ENCODE data around the gene SLC36A3. TPM values are rescaled to one million over a fixed set of nuclear protein-coding genes. Genes with fewer than 3 reads are reported as not detected.
"Not testable (repeated sequence)": the region's sequence is repeated elsewhere in the genome, so short reads cannot be mapped to it uniquely, and the experiment has no call there.

Gene SLC36A3
- total RNA-seq, 1 donor from 2014 or later, result not detected

- H3K27ac Mint-ChIP-seq, result no peak overlapping the region
- H3K36me3 Mint-ChIP-seq (ENCODE audit: low read depth), result peaks cover 2% of the 10 kb centered on the region
- no peaks in the 10 kb centered on the region for H3K9me3 Mint-ChIP-seq
- no peaks in the 10 kb centered on the region for H3K27me3 Mint-ChIP-seq
- H3K4me3 Mint-ChIP-seq, result no peak overlapping the region
- H3K4me1 Mint-ChIP-seq, result peaks cover 14% of the 10 kb centered on the region
- DNase-seq, result no peak
- intact Hi-C loops (cut with micrococcal nuclease), result loop anchor here (5.0 kb wide), 1 partner anchor 110 kb away; no protein-coding TSS in a partner anchor
These were observed 66.7 kb downstream of the SLC36A3 start for GRCh38 chr5:151236888-151237287.

- H3K9me3 Mint-ChIP-seq; H3K4me3 Mint-ChIP-seq; H3K36me3 Mint-ChIP-seq (ENCODE audit: low read depth); DNase-seq; H3K27me3 Mint-ChIP-seq; H3K27ac Mint-ChIP-seq: not testable (repeated sequence)
- intact Hi-C loops (cut with micrococcal nuclease), result loop anchor here (5.0 kb wide), 1 partner anchor 108 kb away; no protein-coding TSS in a partner anchor
- H3K4me1 Mint-ChIP-seq, result peaks cover 12% of the 10 kb centered on the region
These were observed 68.4 kb downstream of the SLC36A3 start for GRCh38 chr5:151235239-151235571.

GRCh38 chr5:151234476-151235238 lies 68.9 kb downstream of the SLC36A3 start:
- Mint-ChIP-seq H3K27me3 (no peaks in the 10 kb centered on the region), H3K4me1 (peaks cover 12% of the 10 kb centered on the region), H3K9me3 (no peaks in the 10 kb centered on the region), H3K4me3 (no peak overlapping the region), H3K27ac (no peak overlapping the region), H3K36me3 (ENCODE audit: low read depth) (peaks cover 6% of the 10 kb centered on the region)
- DNase-seq, result peak; percentile 72
- intact Hi-C loops (cut with micrococcal nuclease), result loop anchor here (5.0 kb wide), 1 partner anchor 107 kb away; no protein-coding TSS in a partner anchor

GRCh38 chr5:151233616-151234085 lies 69.9 kb downstream of the SLC36A3 start:
- Mint-ChIP-seq H3K27ac (no peak overlapping the region), H3K9me3 (no peaks in the 10 kb centered on the region), H3K4me3 (no peak overlapping the region), H3K4me1 (peaks cover 9% of the 10 kb centered on the region), H3K27me3 (no peaks in the 10 kb centered on the region), H3K36me3 (ENCODE audit: low read depth) (peaks cover 8% of the 10 kb centered on the region)
- DNase-seq, result no peak
- intact Hi-C loops (cut with micrococcal nuclease), result loop anchor here (1.0 kb wide), 1 partner anchor 9 kb away; the partner anchor contains the start of gene CCDC69

- Mint-ChIP-seq H3K27ac (no peak overlapping the region), H3K36me3 (ENCODE audit: low read depth) (peaks cover 8% of the 10 kb centered on the region), H3K4me1 (peaks cover 9% of the 10 kb centered on the region), H3K9me3 (no peaks in the 10 kb centered on the region), H3K27me3 (no peaks in the 10 kb centered on the region), H3K4me3 (no peak overlapping the region)
- no peak for DNase-seq
- intact Hi-C loops (cut with micrococcal nuclease), result no loop called here
These were observed 72.2 kb downstream of the SLC36A3 start for GRCh38 chr5:151231359-151231758.

- H3K9me3 Mint-ChIP-seq, result no peaks in the 10 kb centered on the region
- intact Hi-C loops (cut with micrococcal nuclease), result no loop called here
- H3K27ac Mint-ChIP-seq, result no peak overlapping the region
- H3K4me1 Mint-ChIP-seq, result peaks cover 9% of the 10 kb centered on the region
- H3K36me3 Mint-ChIP-seq (ENCODE audit: low read depth), result peaks cover 6% of the 10 kb centered on the region
- no peaks in the 10 kb centered on the region for H3K27me3 Mint-ChIP-seq
- DNase-seq, result no peak
- H3K4me3 Mint-ChIP-seq, result no peak overlapping the region
These were observed 73.4 kb downstream of the SLC36A3 start for GRCh38 chr5:151230048-151230680.

- H3K4me1 Mint-ChIP-seq, result peaks cover 10% of the 10 kb centered on the region
- peaks cover 6% of the 10 kb centered on the region for H3K36me3 Mint-ChIP-seq (ENCODE audit: low read depth)
- H3K27ac Mint-ChIP-seq, result no peak overlapping the region
- no peaks in the 10 kb centered on the region for H3K9me3 Mint-ChIP-seq
- no peak for DNase-seq
- no peak overlapping the region for H3K4me3 Mint-ChIP-seq
- H3K27me3 Mint-ChIP-seq, result no peaks in the 10 kb centered on the region
- intact Hi-C loops (cut with micrococcal nuclease), result no loop called here
These were observed 74.6 kb downstream of the SLC36A3 start for GRCh38 chr5:151228986-151229385.

- H3K4me1 Mint-ChIP-seq, result peaks cover 13% of the 10 kb centered on the region
- intact Hi-C loops (cut with micrococcal nuclease), result no loop called here
These were observed 75.6 kb downstream of the SLC36A3 start for GRCh38 chr5:151227918-151228447.

More at GRCh38 chr5:151227918-151228447, 75.6 kb downstream of the SLC36A3 start:
- Mint-ChIP-seq H3K36me3 (ENCODE audit: low read depth) (peaks cover 6% of the 10 kb centered on the region), H3K27ac (no peak overlapping the region), H3K4me3 (no peak overlapping the region), H3K27me3 (no peaks in the 10 kb centered on the region), H3K9me3 (no peaks in the 10 kb centered on the region)
- no peak for DNase-seq

Other genes starting within 250 kb of the SLC36A3 start
- gene TNIP1, start 222.7 kb downstream of the SLC36A3 start, total RNA-seq, result 345 and 360 TPM in 2 replicates
- 314 and 315 TPM in 2 replicates for gene ANXA6, start 146.0 kb downstream of the SLC36A3 start, total RNA-seq
- gene CCDC69, start 79.7 kb downstream of the SLC36A3 start, total RNA-seq, result 22.7 and 23.2 TPM in 2 replicates
- gene GM2A, start 50.6 kb downstream of the SLC36A3 start, total RNA-seq, result 15.4 and 16.0 TPM in 2 replicates
- not detected in 2 replicates for gene SLC36A2, start 43.8 kb upstream of the SLC36A3 start, total RNA-seq
- 7.2 and 7.8 TPM in 2 replicates for gene SLC36A1, start 143.8 kb upstream of the SLC36A3 start, total RNA-seq